Coronary artery (tissue), 2 donors: ENCODE results near the gene EIF2B4.
"Not testable (repeated sequence)": the region's sequence is repeated elsewhere in the genome, so short reads cannot be mapped to it uniquely, and the experiment has no call there.

ENCODE experiments used
- DNase-seq: peaks from one replicate; pipeline ENCODE4 v3.0.0-alpha.2; 2017; ENCODE audit warnings: low spot score
- H3K27ac ChIP-seq, 2 donors: fragments of 200-600 bp; sonication (generic); one replicate each; pipeline ENCODE4 v1.5.1; 2016 to 2019
- H3K4me3 ChIP-seq: fragments of 200-600 bp; sonication (generic); 2 replicates; pipeline ENCODE4 v1.5.1; 2016; ENCODE audit warnings: mild to moderate bottlenecking, moderate library complexity
- TF ChIP-seq, protein P1 (sequence below): fragments of 200-600 bp; sonication (generic); IDR thresholded peaks from one replicate; pipeline ENCODE4 v1.5.1; 2019; ENCODE audit warnings: antibody characterized with exemption

Gene EIF2B4

DNA sequence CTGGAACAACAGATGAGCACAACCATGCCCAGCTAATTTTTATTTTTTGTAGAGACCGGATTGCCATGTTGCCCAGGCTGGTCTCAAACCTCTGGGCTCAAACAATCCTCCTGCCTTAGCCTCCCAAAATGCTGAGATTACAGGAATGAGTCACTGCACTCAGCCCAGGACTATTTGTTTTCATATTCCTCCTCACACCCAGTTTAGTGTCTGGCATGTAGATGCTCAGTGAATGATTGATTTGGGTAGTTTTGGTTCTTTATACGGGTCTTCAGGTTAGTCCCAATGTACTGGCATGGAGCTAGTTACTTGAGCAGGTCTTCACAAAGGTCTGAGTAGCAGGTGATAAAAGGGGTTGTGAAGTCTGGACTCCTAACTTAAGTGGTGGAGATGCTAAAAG, 6.2 kb downstream of the EIF2B4 start:
- TF ChIP-seq, protein P1, sequence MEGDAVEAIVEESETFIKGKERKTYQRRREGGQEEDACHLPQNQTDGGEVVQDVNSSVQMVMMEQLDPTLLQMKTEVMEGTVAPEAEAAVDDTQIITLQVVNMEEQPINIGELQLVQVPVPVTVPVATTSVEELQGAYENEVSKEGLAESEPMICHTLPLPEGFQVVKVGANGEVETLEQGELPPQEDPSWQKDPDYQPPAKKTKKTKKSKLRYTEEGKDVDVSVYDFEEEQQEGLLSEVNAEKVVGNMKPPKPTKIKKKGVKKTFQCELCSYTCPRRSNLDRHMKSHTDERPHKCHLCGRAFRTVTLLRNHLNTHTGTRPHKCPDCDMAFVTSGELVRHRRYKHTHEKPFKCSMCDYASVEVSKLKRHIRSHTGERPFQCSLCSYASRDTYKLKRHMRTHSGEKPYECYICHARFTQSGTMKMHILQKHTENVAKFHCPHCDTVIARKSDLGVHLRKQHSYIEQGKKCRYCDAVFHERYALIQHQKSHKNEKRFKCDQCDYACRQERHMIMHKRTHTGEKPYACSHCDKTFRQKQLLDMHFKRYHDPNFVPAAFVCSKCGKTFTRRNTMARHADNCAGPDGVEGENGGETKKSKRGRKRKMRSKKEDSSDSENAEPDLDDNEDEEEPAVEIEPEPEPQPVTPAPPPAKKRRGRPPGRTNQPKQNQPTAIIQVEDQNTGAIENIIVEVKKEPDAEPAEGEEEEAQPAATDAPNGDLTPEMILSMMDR: no peak
- Histone ChIP-seq H3K4me3 (no peak overlapping the region), H3K27ac (no peak overlapping the region)
- DNase-seq: no peak

DNA sequence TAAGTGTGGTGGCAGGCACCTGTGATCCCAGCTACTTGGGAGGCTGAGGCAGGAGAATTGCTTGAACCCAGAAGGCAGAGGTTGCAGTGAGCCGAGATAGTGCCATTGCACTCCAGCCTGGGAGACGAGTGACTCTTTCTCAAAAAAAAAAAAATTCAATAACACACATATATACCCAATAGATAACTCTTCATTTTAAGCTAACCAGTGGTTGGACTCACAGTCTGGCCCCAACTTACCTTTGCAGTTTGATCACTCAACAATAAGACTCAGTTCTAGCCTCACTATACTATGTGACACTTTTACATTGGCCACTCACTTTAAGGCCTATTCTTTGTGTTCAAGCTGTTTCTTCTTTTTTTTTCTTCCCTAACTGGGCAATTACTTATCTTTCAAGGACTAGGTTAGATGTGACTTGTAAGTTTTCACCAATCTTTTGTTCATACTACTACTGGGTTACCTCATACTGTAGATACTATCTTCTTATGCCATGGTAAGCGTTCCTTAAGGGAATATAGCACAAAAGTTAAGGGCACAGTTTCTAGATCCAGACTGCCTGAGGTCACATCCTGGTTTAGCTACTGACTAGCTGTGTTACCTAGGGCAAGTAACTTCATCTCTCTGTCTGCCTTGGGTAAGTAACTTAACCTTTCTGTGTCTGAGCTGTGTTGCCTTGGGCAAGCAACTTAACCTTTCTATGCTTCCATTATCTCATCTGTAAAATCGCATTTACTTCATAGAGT, 7.3 kb downstream of the EIF2B4 start:
- no peak overlapping the region for H3K27ac ChIP-seq
- no peak overlapping the region for H3K4me3 ChIP-seq
- no peak for DNase-seq
- TF ChIP-seq, protein P1: no peak

DNA sequence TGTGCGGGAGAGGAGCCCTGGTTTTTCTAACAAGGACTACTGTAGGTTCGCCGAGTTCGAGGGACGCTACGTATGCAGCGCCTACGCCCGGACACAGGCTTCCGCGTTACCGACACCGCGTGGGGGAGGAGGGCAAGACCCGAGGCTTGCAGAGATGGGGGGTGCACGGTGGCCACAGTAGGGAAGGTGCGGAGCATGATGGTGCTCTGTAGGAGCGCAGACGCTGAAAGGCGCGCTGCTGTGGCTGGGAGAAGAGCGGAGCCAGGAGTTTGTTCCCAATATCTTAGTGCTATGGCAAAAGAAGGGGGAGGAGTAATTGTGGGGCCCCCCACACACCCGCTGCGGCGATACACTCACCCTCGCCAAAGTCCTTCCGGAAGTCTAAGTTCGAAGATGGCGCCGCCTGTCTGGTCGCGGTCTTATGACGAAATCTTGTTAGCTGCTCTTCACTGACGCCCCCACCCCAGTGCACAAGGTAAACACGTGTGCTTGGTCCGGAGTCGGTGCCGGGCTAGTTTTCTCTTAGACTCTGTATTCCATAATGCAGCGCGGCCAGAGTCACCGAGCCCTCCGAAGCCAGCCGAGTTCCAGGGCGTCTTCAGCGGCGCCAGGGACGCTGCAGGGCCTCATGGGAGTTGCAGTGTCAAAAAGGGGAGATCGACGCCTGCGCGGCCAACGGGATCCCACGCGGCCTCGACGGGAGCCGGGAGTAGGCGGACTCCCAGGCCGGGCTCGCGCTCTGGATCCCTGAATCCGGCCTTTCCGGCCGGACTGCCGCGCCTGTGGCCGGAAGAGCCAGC, 13.6 kb downstream of the EIF2B4 start, which contains the start of gene GTF3C2:
GTF3C2 (minus strand) TSS at position 383 of the 800 bp plus-strand sequence. CDS start 13,210 bp downstream, outside the sequence.
- H3K27ac ChIP-seq: peak within 1 kb of the TSS; percentile 88 to 90
- H3K4me3 ChIP-seq: peak within 1 kb of the TSS; percentile 85
- TF ChIP-seq, protein P1: no peak
- DNase-seq: peak; percentile 97

DNA sequence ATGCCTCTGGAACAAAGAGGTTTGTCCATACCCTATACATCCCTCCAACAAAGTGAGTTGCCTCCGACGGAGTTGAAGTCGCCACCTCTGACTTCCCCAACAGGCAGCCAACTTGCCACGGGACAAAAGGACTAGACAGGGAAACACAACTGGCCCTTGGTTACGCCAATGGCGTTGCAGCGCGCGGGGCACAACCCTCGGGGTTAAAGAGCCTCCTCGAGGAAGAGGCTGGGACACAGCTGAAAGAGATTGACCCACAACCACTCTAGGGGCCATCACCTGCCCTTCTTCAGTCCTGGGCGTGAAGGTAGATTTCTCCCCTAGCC, 14.1 kb downstream of the EIF2B4 start:
- Histone ChIP-seq H3K27ac (peak overlapping the region; percentile 88 to 90), H3K4me3 (peak overlapping the region; percentile 85)
- TF ChIP-seq, protein P1: no peak
- no peak for DNase-seq

DNA sequence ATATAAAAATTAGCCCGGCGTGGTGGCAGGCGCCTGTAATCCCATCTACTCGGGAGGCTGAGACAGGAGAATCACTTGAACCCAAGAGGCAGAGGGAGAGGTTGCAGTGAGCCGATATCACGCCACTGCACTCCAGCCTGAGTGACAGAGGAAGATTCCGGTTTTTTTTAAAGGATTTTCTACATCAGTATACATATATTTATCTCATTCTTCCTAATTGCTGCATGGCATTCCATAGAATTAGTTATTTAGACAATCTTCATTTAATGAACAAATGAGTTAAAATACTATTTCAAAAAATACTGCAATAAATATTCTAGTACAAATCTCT, 15.6 kb downstream of the EIF2B4 start:
- Histone ChIP-seq H3K4me3 (no peak overlapping the region), H3K27ac (no peak overlapping the region)
- no peak for DNase-seq
- TF ChIP-seq, protein P1: no peak

DNA sequence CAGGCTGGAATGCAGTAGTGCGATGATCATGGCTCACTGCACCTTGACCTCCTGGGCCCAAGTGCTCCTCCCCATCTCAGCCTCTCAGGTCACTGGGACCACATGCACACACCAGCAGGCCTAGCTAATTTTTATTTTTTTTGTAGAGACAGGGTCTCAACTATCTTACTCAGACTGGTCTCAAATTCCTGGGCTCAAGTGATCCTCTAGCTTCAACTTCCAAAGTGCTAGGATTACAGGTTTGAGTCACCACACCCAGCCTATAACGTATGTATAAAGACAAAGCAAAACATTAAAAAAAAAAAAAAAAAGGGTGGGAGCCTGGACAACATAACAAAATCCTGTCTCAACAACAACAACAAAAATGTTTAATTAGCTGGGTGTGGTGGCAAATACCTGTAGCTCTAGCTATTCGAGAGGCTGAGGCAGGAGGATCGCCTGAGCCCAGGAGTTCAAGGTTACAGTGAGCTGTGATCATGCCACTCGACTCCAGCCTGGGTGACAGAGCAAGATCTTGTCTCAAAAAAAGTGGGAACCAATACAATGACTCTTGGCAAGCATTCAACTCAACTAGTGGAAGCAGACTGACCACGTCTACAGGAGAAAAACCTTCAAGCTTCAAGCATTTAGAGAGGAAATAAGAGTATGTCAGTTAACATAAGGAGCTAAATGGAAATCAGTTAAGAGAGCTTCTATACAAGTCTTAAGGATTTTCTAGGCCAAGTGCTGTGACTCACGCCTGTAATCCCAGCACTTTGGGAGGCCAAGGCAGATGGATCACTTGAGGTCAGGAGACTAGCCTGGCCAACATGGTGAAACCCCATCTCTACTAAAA, 16.2 kb downstream of the EIF2B4 start:
- DNase-seq: no peak
- Histone ChIP-seq H3K27ac (no peak overlapping the region), H3K4me3 (no peak overlapping the region)
- TF ChIP-seq, protein P1: no peak

DNA sequence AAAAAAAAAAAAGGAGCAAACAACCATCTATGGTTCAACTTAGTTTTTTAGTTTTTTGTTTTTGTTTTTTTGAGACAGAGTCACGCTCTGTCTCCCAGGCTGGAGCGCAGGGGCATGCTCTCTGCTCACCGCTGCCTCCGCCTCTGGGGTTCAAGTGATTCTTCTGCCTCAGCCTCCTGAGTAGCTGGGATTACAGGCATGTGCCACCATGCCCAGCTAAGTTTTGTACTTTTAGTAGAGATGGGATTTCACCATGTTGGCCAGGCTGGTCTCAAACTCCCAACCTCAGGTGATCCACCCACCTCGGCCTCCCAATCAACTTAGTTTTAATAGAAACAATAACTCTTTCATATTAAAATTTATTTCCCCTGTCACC, 16.8 kb downstream of the EIF2B4 start:
- H3K4me3 ChIP-seq, DNase-seq, H3K27ac ChIP-seq: not testable (repeated sequence)
